Mesenchymal stem cell (in vitro differentiated cells and primary cell): ENCODE results near the gene DAB1.

ENCODE experiments used
- DNase-seq: peaks from one replicate; pipeline ENCODE4 v3.0.0-alpha.2; 2013
- H2AFZ ChIP-seq: one replicate; pipeline ENCODE4 v1.6.1; 2013; ENCODE audit warnings: low read depth, mild to moderate bottlenecking, control low read depth, inconsistent platforms, low read length, moderate library complexity
- H2AK5ac ChIP-seq: 2 replicates; pipeline ENCODE4 v1.6.1; 2013; ENCODE audit warnings: low read length, moderate library complexity, mild to moderate bottlenecking, inconsistent platforms; ENCODE audit not compliant: severe bottlenecking
- H2BK120ac ChIP-seq: one replicate; pipeline ENCODE4 v1.6.1; 2013; ENCODE audit warnings: low read depth, mild to moderate bottlenecking, inconsistent platforms, low read length, moderate library complexity
- H2BK12ac ChIP-seq, 2 experiments: one replicate each; pipeline ENCODE4 v1.6.1; 2013; ENCODE audit warnings: inconsistent platforms in 2 of 2, low read length in 2 of 2, mild to moderate bottlenecking in 2 of 2, moderate library complexity in 2 of 2, control low read depth in 1 of 2
- H2BK15ac ChIP-seq: one replicate; pipeline ENCODE4 v1.6.1; 2013; ENCODE audit warnings: mild to moderate bottlenecking, low read depth, inconsistent platforms; ENCODE audit not compliant: poor library complexity, severe bottlenecking
- H2BK5ac ChIP-seq: 2 replicates; pipeline ENCODE4 v1.6.1; 2013; ENCODE audit warnings: low read depth, mild to moderate bottlenecking, low read length, control low read depth, inconsistent platforms; ENCODE audit not compliant: poor library complexity, severe bottlenecking
- H3K14ac ChIP-seq, 2 experiments: one replicate each; pipeline ENCODE4 v1.6.1; 2013; ENCODE audit warnings: inconsistent platforms in 2 of 2, low read length in 2 of 2, control low read depth in 1 of 2, mild to moderate bottlenecking in 1 of 2, moderate library complexity in 1 of 2
- H3K18ac ChIP-seq, 2 experiments: one replicate each; pipeline ENCODE4 v1.6.1; 2013; ENCODE audit warnings: inconsistent platforms in 2 of 2, low read length in 2 of 2, control low read depth in 1 of 2, low read depth in 1 of 2, mild to moderate bottlenecking in 1 of 2
- H3K23ac ChIP-seq, 2 experiments: one replicate each; pipeline ENCODE4 v1.6.1; 2013; ENCODE audit warnings: inconsistent platforms in 2 of 2, low read length in 2 of 2, mild to moderate bottlenecking in 2 of 2, moderate library complexity in 2 of 2, control low read depth in 1 of 2
- H3K27ac ChIP-seq: 2 replicates; pipeline ENCODE4 v1.5.1; 2013; ENCODE audit warnings: mild to moderate bottlenecking, moderate library complexity, low read length, control low read depth, inconsistent platforms; ENCODE audit not compliant: poor library complexity, severe bottlenecking
- H3K27me3 ChIP-seq, 2 experiments: 2 replicates each; pipeline versions ENCODE4 v1.6.1 to v1.7.0; 2013; ENCODE audit warnings: low read length in 2 of 2, mild to moderate bottlenecking in 2 of 2, moderate library complexity in 2 of 2, control low read depth in 1 of 2, inconsistent platforms in 1 of 2; ENCODE audit not compliant: control insufficient read depth in 1 of 2, insufficient read depth in 1 of 2
- H3K36me3 ChIP-seq, 2 experiments: 2 replicates each; pipeline versions ENCODE4 v1.6.1 to v1.7.0; 2013; ENCODE audit warnings: low read length in 2 of 2, control low read depth in 1 of 2, inconsistent platforms in 1 of 2, low read depth in 1 of 2, mild to moderate bottlenecking in 1 of 2; ENCODE audit not compliant: insufficient read depth in 2 of 2, control insufficient read depth in 1 of 2
- H3K4ac ChIP-seq, 2 experiments: one replicate each; pipeline ENCODE4 v1.6.1; 2013; ENCODE audit warnings: inconsistent platforms in 2 of 2, low read length in 2 of 2, mild to moderate bottlenecking in 2 of 2, moderate library complexity in 2 of 2, control low read depth in 1 of 2, low read depth in 1 of 2
- H3K4me1 ChIP-seq: 2 replicates; pipeline ENCODE4 v1.6.1; 2013; ENCODE audit warnings: low read depth, low read length, control low read depth; ENCODE audit not compliant: control insufficient read depth, insufficient read depth
- H3K4me2 ChIP-seq: 2 replicates; pipeline ENCODE4 v1.6.1; 2013; ENCODE audit warnings: low read length, mild to moderate bottlenecking, inconsistent platforms; ENCODE audit not compliant: poor library complexity, severe bottlenecking
- H3K4me3 ChIP-seq, 2 experiments: 2 replicates each; pipeline versions ENCODE4 v1.5.1 to v1.7.0; 2013; ENCODE audit warnings: low read length in 2 of 2, mild to moderate bottlenecking in 2 of 2, control low read depth in 1 of 2, low read depth in 1 of 2; ENCODE audit not compliant: insufficient read depth in 1 of 2
- H3K79me1 ChIP-seq: replicated peaks from 2 replicates; pipeline ENCODE4 v1.6.1; 2013; ENCODE audit warnings: mild to moderate bottlenecking, control low read depth, low read length, inconsistent platforms; ENCODE audit not compliant: poor library complexity, severe bottlenecking
- H3K9ac ChIP-seq: 2 replicates; pipeline ENCODE4 v1.7.0; 2013; ENCODE audit warnings: mild to moderate bottlenecking, low read length, moderate library complexity
- H3K9me3 ChIP-seq: 2 replicates; pipeline ENCODE4 v1.7.0; 2013; ENCODE audit warnings: mild to moderate bottlenecking, low read length; ENCODE audit not compliant: control insufficient read depth
- H4K8ac ChIP-seq: one replicate; pipeline ENCODE4 v1.6.1; 2013; ENCODE audit warnings: inconsistent platforms, mild to moderate bottlenecking, low read length, moderate library complexity
- H4K91ac ChIP-seq: one replicate; pipeline ENCODE4 v1.6.1; 2013; ENCODE audit warnings: mild to moderate bottlenecking, low read length, inconsistent platforms
- WGBS: methylation state at CpG from one replicate; pipeline ENCODE4 v1.1.7; 2013; ENCODE audit warnings: mixed read lengths; 5-methylcytosine and 5-hydroxymethylcytosine counted together

The DAB1 gene

DNA sequence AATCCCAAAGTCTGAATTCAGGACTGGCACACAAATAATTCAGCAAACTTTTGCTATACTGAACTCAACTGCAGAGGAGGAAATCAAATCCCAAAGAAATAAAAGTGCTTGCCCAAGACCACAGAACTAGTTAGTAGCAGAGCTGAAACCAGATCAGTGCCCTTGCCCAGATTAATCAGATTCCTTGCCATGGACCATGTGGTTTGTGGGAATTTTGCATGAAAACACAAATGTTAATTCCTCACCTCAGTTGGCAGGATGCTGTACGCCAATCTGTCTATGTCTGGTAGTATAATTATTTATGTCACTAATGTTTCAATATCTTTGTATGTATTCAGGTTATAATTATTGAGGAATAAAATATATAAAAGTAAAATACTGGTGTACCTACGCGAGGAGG, 173.8 kb downstream of the DAB1 start:
- Histone ChIP-seq H2AFZ (no peak overlapping the region), H4K8ac (no peak overlapping the region), H3K23ac (no peak overlapping the region), H3K4me2 (no peak overlapping the region), H3K27ac (no peak overlapping the region), H3K79me1 (no peaks in the 10 kb centered on the region), H2AK5ac (no peak overlapping the region), H3K36me3 (no peaks in the 10 kb centered on the region), H3K18ac (no peak overlapping the region), H3K4me3 (no peak overlapping the region), H3K4ac (no peak overlapping the region), H3K14ac (no peak overlapping the region), H3K9ac (no peak overlapping the region), H2BK12ac (no peak overlapping the region), H2BK5ac (no peak overlapping the region), H2BK15ac (no peak overlapping the region), H3K9me3 (no peaks in the 10 kb centered on the region), H4K91ac (no peak overlapping the region), H3K27me3 (no peaks in the 10 kb centered on the region), H3K4me1 (no peaks in the 10 kb centered on the region), H2BK120ac (no peak overlapping the region)
- 100% methylated on average over 3 of the region's 3 CpGs for WGBS
- DNase-seq = no peak

DNA sequence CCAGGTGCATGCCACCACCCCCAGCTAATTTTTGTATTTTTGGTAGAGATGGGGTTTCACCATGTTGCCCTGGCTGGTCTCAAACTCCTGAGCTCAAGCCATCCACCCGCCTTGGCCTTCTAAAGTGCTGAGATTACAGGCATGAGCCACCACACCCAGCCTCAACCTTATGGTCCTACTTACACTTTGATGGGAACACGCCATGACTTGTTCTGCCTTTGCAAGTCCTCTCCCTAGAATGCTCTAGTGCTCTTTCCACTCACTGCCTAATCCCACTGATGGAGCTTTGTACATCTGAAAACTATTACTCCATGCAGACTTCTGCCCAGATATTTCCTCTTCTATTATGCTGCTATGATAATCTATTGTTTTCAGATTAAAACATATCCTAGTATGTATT, 174.3 kb downstream of the DAB1 start:
- Histone ChIP-seq H3K4me1 (no peaks in the 10 kb centered on the region), H3K79me1 (no peaks in the 10 kb centered on the region), H3K9ac (no peak overlapping the region), H3K4ac (no peak overlapping the region), H3K36me3 (no peaks in the 10 kb centered on the region), H3K9me3 (no peaks in the 10 kb centered on the region), H3K23ac (no peak overlapping the region), H3K27ac (no peak overlapping the region), H2BK15ac (no peak overlapping the region), H2BK12ac (no peak overlapping the region), H3K14ac (no peak overlapping the region), H3K18ac (no peak overlapping the region), H3K27me3 (no peaks in the 10 kb centered on the region), H2AFZ (no peak overlapping the region), H3K4me3 (no peak overlapping the region), H2BK5ac (no peak overlapping the region), H2AK5ac (no peak overlapping the region), H4K8ac (no peak overlapping the region), H4K91ac (no peak overlapping the region), H2BK120ac (no peak overlapping the region), H3K4me2 (no peak overlapping the region)
- WGBS = 44% methylated on average over 2 of the region's 2 CpGs
- DNase-seq = no peak

DNA sequence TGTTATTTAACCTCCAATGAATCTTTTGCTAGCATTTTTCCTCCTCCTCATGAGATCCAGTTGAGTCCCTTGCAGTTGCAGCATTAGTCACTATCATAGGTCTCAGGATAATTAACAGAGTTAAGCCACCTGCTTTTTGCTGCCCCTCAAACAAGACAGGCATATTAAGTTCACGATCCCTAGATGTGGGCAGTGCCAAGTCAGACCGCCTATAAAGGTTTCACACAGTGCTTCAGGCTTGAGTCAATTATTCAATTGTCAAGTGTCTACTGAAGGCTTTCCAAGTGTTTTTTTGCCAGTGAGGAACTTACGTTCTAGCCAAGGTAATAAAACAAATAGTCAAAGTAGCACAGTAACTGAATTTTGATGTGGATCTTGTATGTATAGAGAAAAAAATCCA, 175.0 kb downstream of the DAB1 start:
- no peak overlapping the region for H2BK12ac ChIP-seq
- no peaks in the 10 kb centered on the region for H3K36me3 ChIP-seq
- H3K4me2 ChIP-seq = no peak overlapping the region
- H3K14ac ChIP-seq = no peak overlapping the region
- no peak overlapping the region for H2AFZ ChIP-seq
- no peak overlapping the region for H3K23ac ChIP-seq
- no peaks in the 10 kb centered on the region for H3K4me1 ChIP-seq
- no peak overlapping the region for H2BK120ac ChIP-seq
- H3K27ac ChIP-seq = no peak overlapping the region
- no peaks in the 10 kb centered on the region for H3K27me3 ChIP-seq
- no peak overlapping the region for H4K91ac ChIP-seq
- H3K18ac ChIP-seq = no peak overlapping the region
- no peak overlapping the region for H3K4me3 ChIP-seq
- H4K8ac ChIP-seq = no peak overlapping the region
- H2AK5ac ChIP-seq = no peak overlapping the region
- H3K9me3 ChIP-seq = no peaks in the 10 kb centered on the region
- no peak for DNase-seq
- WGBS = 71% methylated on average over 3 of the region's 3 CpGs
- H2BK5ac ChIP-seq = no peak overlapping the region
- H3K79me1 ChIP-seq = no peaks in the 10 kb centered on the region
- H2BK15ac ChIP-seq = no peak overlapping the region
- no peak overlapping the region for H3K9ac ChIP-seq
- no peak overlapping the region for H3K4ac ChIP-seq

DNA sequence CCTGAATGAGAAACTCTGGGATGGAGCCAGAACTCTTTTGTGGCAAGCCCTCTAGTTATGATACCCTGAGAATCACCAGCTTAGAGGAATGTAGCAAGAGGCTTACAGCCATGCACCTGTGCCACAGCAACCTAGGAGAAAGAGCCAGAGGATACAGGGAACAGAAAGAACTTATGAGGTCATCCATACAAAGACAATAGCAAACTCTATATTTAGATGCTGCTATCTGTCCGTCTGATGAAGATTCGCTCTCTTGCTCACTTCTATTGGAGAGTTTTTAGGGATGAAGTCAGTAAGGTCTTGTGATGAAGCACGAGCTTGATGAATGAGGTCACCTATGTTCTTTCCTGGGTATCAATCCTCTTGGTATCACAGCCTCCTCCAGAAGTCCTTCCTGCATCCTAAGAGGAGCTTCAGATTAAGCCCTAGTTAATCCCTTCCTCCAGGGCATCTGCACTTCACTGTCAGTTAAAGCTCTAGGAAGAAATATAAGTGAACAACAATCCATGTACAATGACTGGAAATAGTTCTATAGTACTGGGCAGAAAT, 185.6 kb downstream of the DAB1 start:
- DNase-seq = no peak
- H3K18ac ChIP-seq = no peak overlapping the region
- H3K9ac ChIP-seq = no peak overlapping the region
- no peak overlapping the region for H3K4ac ChIP-seq
- WGBS = 100% methylated on average over 2 of the region's 3 CpGs
- H2AFZ ChIP-seq = no peak overlapping the region
- no peak overlapping the region for H4K8ac ChIP-seq
- H2AK5ac ChIP-seq = no peak overlapping the region
- H3K23ac ChIP-seq = no peak overlapping the region
- H2BK5ac ChIP-seq = no peak overlapping the region
- no peaks in the 10 kb centered on the region for H3K4me1 ChIP-seq
- H3K4me2 ChIP-seq = no peak overlapping the region
- peak overlapping the region; percentile 33 for H2BK15ac ChIP-seq
- no peaks in the 10 kb centered on the region for H3K27me3 ChIP-seq
- H3K14ac ChIP-seq = no peak overlapping the region
- no peak overlapping the region for H2BK120ac ChIP-seq
- no peak overlapping the region for H3K4me3 ChIP-seq
- H2BK12ac ChIP-seq = no peak overlapping the region
- no peak overlapping the region for H4K91ac ChIP-seq
- H3K36me3 ChIP-seq = no peaks in the 10 kb centered on the region
- no peaks in the 10 kb centered on the region for H3K79me1 ChIP-seq
- no peak overlapping the region for H3K27ac ChIP-seq
- no peaks in the 10 kb centered on the region for H3K9me3 ChIP-seq
